KMS-11 (cell line): Measurements from ENCODE around the gene TRIM68.

Source experiments
- H2AFZ ChIP-seq: fragments of 200-600 bp; sonication (generic); 2 replicates; pipeline ENCODE4 v1.6.1; 2016; ENCODE audit warnings: antibody characterized with exemption, mixed run types, low read depth
- H3K27ac ChIP-seq: fragments of 200-600 bp; sonication (generic); 2 replicates; pipeline ENCODE4 v1.6.1; 2016; ENCODE audit warnings: mild to moderate bottlenecking, mixed run types
- H3K27me3 ChIP-seq: fragments of 200-600 bp; sonication (generic); 2 replicates; pipeline ENCODE4 v1.6.1; 2017; ENCODE audit warnings: mild to moderate bottlenecking, low read depth, mixed run types, moderate library complexity; ENCODE audit not compliant: insufficient read depth
- H3K36me3 ChIP-seq: fragments of 200-600 bp; sonication (generic); 2 replicates; pipeline ENCODE4 v1.6.1; 2017; ENCODE audit warnings: mild to moderate bottlenecking, mixed run types; ENCODE audit not compliant: insufficient read depth
- H3K4me1 ChIP-seq: fragments of 200-600 bp; sonication (generic); 2 replicates; pipeline ENCODE4 v1.6.1; 2016; ENCODE audit warnings: mild to moderate bottlenecking, low read depth, mixed run types; ENCODE audit not compliant: poor library complexity, severe bottlenecking
- H3K4me2 ChIP-seq: fragments of 200-600 bp; sonication (generic); 2 replicates; pipeline ENCODE4 v1.7.0; 2016; ENCODE audit warnings: mild to moderate bottlenecking, mixed run types
- H3K4me3 ChIP-seq: fragments of 200-600 bp; sonication (generic); IDR thresholded peaks from 2 replicates; pipeline ENCODE4 v1.6.1; 2017; ENCODE audit warnings: low read depth, low read length, mixed read lengths; ENCODE audit not compliant: insufficient read depth
- H3K79me2 ChIP-seq: fragments of 200-600 bp; sonication (generic); 2 replicates; pipeline ENCODE4 v1.6.1; 2016; ENCODE audit warnings: low read depth, mixed run types; ENCODE audit not compliant: insufficient read depth
- H3K9ac ChIP-seq: fragments of 200-600 bp; sonication (generic); 2 replicates; pipeline ENCODE4 v1.6.1; 2016; ENCODE audit warnings: mild to moderate bottlenecking, mixed run types
- H4K20me1 ChIP-seq: fragments of 200-600 bp; sonication (generic); 2 replicates; pipeline ENCODE4 v1.6.1; 2016; ENCODE audit warnings: mild to moderate bottlenecking, mixed run types; ENCODE audit not compliant: insufficient read depth
- TF ChIP-seq, protein P1 (sequence below): fragments of 200-600 bp; sonication (generic); conservative IDR thresholded peaks from 2 replicates; pipeline ENCODE4 v1.6.1; 2017; ENCODE audit warnings: low read depth, mild to moderate bottlenecking, antibody characterized with exemption, low read length, moderate library complexity, mixed read lengths

Gene TRIM68

DNA sequence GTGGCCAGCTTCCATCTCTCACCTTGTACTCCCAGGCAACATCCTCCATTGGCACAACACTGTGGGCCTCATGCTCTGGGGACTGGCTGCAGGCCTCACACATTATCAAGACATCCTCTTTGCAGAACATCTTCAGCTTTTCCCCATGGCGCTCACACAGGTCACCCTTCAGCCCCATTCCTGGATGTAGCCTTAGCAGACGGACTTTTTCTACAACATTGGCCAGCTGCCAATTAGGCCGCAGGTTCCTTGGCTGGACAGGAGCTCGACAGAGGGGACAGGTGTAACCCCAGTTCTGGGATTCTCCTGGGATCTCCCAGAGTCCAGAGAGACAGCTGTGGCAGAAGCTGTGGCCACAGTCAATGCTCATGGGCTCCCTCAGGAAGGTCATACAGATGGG, 3.0 kb downstream of the TRIM68 start:
- TF ChIP-seq, protein P1, sequence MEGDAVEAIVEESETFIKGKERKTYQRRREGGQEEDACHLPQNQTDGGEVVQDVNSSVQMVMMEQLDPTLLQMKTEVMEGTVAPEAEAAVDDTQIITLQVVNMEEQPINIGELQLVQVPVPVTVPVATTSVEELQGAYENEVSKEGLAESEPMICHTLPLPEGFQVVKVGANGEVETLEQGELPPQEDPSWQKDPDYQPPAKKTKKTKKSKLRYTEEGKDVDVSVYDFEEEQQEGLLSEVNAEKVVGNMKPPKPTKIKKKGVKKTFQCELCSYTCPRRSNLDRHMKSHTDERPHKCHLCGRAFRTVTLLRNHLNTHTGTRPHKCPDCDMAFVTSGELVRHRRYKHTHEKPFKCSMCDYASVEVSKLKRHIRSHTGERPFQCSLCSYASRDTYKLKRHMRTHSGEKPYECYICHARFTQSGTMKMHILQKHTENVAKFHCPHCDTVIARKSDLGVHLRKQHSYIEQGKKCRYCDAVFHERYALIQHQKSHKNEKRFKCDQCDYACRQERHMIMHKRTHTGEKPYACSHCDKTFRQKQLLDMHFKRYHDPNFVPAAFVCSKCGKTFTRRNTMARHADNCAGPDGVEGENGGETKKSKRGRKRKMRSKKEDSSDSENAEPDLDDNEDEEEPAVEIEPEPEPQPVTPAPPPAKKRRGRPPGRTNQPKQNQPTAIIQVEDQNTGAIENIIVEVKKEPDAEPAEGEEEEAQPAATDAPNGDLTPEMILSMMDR: no peak
- H3K27ac ChIP-seq: no peak overlapping the region
- no peak overlapping the region for H3K4me2 ChIP-seq
- H3K79me2 ChIP-seq: no peaks in the 10 kb centered on the region
- no peak overlapping the region for H2AFZ ChIP-seq
- no peaks in the 10 kb centered on the region for H3K36me3 ChIP-seq
- H3K27me3 ChIP-seq: no peaks in the 10 kb centered on the region
- H4K20me1 ChIP-seq: no peaks in the 10 kb centered on the region
- no peak overlapping the region for H3K4me3 ChIP-seq
- H3K4me1 ChIP-seq: peaks cover 10% of the 10 kb centered on the region
- no peak overlapping the region for H3K9ac ChIP-seq

DNA sequence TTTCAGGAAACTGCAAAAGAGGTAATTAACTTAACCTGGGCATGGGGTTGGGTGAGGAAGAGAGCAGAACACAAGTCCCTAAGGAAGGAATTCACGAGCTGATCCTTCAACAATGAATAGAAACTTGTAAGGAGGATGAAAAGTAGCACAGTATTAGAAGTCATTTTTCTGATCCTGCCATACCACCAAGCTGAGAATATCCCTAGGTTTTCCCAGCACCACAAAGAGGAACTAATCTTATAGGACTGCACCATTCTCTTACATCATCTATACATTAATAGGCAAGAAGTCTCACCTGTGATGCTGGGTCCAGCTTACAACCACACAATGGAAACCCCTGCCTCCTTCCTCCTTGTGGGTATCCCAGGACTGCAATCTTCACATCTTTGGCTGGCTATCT, 14.3 kb downstream of the TRIM68 start, which contains the start of gene OR52I1:
OR52I1 (plus strand) TSS at position 301 of the 400 bp plus-strand sequence; CDS start at position 301, 0 bp downstream.
- Histone ChIP-seq H3K79me2 (no peaks in the 10 kb centered on the region), H2AFZ (no peak within 1 kb of the TSS), H3K9ac (no peak within 1 kb of the TSS), H3K4me1 (no peaks in the 10 kb centered on the region), H3K36me3 (no peaks in the 10 kb centered on the region), H3K4me2 (no peak within 1 kb of the TSS), H3K27me3 (no peaks in the 10 kb centered on the region), H4K20me1 (no peaks in the 10 kb centered on the region), H3K4me3 (no peak within 1 kb of the TSS), H3K27ac (no peak within 1 kb of the TSS)
- TF ChIP-seq, protein P1: no peak

DNA sequence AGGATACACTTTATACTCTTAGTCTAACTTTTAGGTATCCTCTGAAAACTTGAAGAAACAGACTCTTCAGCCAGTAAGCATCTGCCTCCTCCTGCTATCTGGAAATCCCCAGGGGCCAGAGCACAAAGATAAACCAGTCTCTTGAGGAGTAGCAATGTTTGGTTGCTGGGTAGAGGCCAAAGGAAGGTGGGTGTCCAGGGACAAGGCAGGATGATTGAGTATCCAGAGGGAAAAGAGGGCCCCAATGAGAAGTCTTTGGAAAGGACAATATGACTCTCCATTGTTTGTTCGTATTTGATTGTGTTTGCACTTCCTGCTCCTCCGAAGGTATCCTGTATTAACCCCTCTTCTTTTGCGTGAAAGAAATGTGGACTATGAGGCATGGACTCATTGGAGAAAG, 19.0 kb downstream of the TRIM68 start:
- Histone ChIP-seq H3K4me1 (no peaks in the 10 kb centered on the region), H3K4me2 (no peak overlapping the region), H3K27me3 (no peaks in the 10 kb centered on the region), H3K36me3 (no peaks in the 10 kb centered on the region), H4K20me1 (no peaks in the 10 kb centered on the region), H3K27ac (no peak overlapping the region), H2AFZ (no peak overlapping the region), H3K4me3 (no peak overlapping the region), H3K79me2 (no peaks in the 10 kb centered on the region), H3K9ac (no peak overlapping the region)
- TF ChIP-seq, protein P1: no peak

DNA sequence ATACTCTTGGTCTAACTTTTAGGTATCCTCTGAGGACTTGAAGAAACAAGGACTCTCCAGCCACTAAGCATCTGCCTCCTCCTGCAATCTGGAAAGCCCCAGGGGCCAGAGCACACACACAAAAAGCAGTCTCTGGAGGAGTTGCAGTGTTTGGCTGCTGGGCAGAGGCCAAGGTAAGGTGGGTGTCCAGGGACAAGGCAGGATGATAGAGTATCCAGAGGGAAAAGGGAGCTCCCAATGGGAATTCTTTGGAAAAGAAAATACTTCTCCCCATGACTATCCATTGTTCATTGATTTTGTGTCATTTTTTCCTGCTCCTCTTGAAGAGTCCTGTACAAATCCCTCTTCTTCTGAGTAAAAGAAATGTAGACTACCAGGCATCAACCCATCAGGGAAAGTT, 26.6 kb downstream of the TRIM68 start, which contains the start of gene OR52I2:
OR52I2 (plus strand) TSS at position 301 of the 400 bp plus-strand sequence.
- Histone ChIP-seq H3K4me1 (no peaks in the 10 kb centered on the region), H4K20me1 (no peaks in the 10 kb centered on the region), H3K27ac (no peak within 1 kb of the TSS), H3K27me3 (no peaks in the 10 kb centered on the region), H3K9ac (no peak within 1 kb of the TSS), H3K79me2 (no peaks in the 10 kb centered on the region), H3K4me3 (no peak within 1 kb of the TSS), H3K4me2 (no peak within 1 kb of the TSS), H3K36me3 (no peaks in the 10 kb centered on the region), H2AFZ (no peak within 1 kb of the TSS)
- TF ChIP-seq, protein P1: no peak

DNA sequence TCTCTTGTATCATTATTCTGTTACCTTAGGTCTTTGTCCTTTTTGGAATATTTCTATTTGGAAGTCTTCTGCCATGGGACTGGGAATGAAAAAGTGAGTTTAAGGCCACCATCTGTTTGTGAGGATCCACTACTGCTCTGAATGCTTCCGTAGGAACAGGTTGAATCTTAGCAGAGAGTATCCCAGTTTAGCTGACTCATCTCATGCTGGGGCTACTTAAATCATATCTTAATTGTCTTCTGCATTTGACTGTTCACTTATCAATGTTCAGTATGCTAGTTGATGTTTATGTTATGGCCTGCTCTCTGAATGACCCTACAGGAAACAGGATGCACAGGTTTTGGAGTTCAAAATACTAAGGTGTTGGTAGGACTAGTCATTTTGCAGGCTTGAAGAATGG, 27.9 kb downstream of the TRIM68 start:
- H3K9ac ChIP-seq: no peak overlapping the region
- no peaks in the 10 kb centered on the region for H3K27me3 ChIP-seq

More for the DNA sequence above, 27.9 kb downstream of the TRIM68 start:
- TF ChIP-seq, protein P1: no peak
- Histone ChIP-seq H3K4me3 (no peak overlapping the region), H2AFZ (no peak overlapping the region), H3K4me2 (no peak overlapping the region), H3K36me3 (no peaks in the 10 kb centered on the region), H3K4me1 (no peaks in the 10 kb centered on the region), H4K20me1 (no peaks in the 10 kb centered on the region), H3K79me2 (no peaks in the 10 kb centered on the region), H3K27ac (no peak overlapping the region)
